Fibroblast of pulmonary artery (primary cell): Measurements from ENCODE around the gene GPR25.
A peak's percentile ranks its signal among the peaks of the same experiment; 100 is the strongest.

Experiments used
- DNase-seq: peaks from one replicate; pipeline ENCODE4 v3.0.0-alpha.2; 2010; ENCODE audit warnings: low read depth
- H3K4me3 ChIP-seq: replicated peaks from 2 replicates; pipeline ENCODE4 v1.5.1; 2011; ENCODE audit warnings: low read depth, mild to moderate bottlenecking, control low read depth, low read length, moderate library complexity
- TF ChIP-seq, protein P1 (sequence below): IDR thresholded peaks from 2 replicates; pipeline ENCODE4 v1.5.1; 2011; ENCODE audit warnings: mild to moderate bottlenecking, control low read depth, low read length, inconsistent platforms; ENCODE audit errors: missing control alignments

Gene GPR25

DNA sequence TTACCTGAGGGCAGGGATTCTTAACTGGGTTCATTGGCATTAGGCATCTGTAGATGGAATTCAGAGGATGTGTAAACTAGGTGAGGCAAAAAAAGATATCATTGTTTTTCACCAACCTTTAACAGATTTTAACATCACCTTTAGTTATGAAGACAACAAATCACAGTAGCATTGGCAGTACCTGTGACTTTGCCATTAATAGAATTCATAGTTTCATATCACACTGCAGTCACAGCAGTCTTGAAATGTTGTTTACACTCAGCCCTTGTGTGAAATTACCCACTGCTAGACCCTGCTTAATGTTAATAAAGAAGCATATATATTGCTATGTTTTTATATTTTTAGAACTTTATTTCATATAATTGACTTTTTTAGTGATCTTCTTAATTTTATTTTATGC lies 20.2 kb downstream of the GPR25 start:
- no peak for DNase-seq
- H3K4me3 ChIP-seq: no peak overlapping the region
- TF ChIP-seq, protein P1, sequence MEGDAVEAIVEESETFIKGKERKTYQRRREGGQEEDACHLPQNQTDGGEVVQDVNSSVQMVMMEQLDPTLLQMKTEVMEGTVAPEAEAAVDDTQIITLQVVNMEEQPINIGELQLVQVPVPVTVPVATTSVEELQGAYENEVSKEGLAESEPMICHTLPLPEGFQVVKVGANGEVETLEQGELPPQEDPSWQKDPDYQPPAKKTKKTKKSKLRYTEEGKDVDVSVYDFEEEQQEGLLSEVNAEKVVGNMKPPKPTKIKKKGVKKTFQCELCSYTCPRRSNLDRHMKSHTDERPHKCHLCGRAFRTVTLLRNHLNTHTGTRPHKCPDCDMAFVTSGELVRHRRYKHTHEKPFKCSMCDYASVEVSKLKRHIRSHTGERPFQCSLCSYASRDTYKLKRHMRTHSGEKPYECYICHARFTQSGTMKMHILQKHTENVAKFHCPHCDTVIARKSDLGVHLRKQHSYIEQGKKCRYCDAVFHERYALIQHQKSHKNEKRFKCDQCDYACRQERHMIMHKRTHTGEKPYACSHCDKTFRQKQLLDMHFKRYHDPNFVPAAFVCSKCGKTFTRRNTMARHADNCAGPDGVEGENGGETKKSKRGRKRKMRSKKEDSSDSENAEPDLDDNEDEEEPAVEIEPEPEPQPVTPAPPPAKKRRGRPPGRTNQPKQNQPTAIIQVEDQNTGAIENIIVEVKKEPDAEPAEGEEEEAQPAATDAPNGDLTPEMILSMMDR: no peak

DNA sequence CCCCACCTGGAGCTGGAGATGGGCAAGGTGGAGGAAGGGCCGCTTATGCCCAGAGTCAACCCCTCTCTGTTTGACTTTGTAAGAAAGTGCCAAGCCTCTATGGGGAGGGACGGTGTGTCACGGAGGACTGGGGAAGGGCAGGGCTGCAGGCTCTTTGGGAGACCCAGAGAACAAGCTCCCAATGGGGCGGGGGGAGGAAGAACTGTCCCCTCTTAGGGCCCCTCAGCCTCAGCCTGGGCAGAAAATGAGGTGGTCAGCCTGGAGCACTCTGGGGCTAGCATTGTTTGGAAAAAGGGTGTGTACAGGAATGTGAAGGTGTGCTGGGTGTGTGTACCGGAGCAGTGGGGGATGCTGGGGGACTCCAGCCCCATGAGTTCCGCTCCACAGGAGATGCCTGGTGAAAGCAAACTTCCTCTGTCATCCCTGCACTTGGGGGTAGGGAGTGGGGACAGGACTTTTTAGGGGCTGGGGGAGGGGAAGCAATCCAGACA lies 20.7 kb downstream of the GPR25 start:
- no peak overlapping the region for H3K4me3 ChIP-seq

DNA sequence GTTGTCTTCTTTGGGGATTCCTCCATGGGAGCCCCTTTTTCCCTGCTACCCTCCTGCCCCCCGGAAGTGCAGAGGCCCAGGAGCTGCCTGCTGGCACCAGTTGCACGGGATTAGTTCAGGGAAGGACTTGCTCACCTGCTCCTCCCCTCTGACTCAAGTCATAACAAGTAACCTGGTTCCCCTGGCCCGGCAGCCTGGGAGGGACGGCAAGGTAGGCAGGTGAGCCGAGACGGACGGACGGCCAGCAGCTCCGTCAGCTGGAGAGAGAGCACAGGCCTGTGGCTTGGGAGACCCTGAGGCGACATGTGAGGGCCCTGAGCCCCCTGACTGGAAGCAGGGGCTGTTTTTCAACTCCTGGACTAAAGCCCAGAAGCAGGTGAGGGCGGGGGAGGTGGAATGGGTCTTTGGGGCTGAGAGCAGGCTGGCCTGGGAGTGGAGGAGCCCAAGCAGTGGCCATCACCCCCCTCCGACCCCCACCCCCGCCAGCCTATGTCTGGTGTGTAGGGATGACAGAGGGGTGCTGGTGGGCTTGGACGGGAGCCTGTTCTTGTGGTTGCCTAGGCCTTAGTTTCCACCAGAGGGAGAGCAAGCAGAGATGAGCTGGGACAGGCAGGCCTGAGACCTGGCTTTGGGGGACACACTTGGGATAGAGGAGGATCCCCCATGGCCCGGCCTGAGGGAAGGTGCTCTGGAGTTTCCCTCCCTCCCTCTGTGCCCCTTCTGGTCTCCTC lies 22.1 kb downstream of the GPR25 start, which contains the start of gene INAVA:
INAVA (plus strand) TSS at position 189 of the 731 bp plus-strand sequence. CDS start 3,501 bp downstream, outside the sequence.
- H3K4me3 ChIP-seq: no peak within 1 kb of the TSS
- TF ChIP-seq, protein P1: no peak
- DNase-seq: no peak

More for the DNA sequence above, 20.7 kb downstream of the GPR25 start:
- TF ChIP-seq, protein P1: no peak
- DNase-seq: no peak

DNA sequence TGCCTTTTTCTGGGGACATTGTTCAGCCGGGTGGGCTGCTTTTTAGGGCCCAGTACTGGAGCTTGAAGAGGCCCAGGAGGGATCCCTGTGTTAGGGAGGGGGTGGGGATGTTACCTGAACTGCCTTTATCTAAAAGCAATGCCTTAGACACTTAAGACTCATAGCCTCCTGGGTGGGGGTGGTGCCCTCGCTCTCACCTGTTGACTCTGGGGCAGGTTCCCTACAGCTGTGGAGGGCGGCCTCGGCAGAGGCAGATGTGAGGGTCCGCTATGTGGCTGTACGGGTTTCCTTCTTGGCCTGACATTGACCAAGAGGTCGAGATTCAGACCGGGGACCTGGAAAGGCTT lies 22.6 kb downstream of the GPR25 start:
- no peak for DNase-seq
- TF ChIP-seq, protein P1: no peak
- H3K4me3 ChIP-seq: no peak overlapping the region

DNA sequence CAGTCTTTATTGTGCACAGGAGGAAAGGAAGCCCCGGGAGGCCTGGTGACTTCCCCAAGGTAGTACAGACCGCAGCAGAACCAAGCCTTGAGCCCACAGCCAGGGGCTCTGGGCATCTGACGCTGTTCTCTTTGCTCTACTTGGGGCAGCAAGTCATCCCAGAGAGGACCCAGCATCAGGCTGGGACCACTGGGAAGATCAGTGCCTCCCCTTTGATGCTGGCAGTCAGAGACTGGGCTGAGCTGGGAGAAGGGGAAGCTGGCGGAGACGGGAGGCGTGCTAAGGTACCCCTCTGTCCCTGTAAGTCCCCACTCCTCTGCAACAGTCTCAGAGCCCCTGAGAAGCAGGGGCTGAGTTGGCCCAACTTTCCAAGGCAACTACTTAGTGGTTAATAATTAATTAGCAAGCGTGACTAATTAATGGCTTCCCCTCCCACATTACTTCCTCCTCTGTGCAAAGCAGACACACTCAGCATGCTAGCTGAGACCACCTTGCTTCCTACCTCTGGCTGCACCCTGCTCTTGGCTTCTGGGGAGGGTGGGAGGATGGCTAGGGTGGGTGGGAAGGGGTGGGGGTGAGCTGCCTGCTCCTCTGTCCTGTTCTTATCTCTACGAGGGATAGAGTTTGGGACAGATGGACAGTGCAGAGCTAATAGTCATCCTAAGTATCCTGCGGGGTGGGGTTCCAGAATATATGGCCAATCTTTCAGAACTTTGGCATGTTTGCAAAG lies 23.2 kb downstream of the GPR25 start:
- TF ChIP-seq, protein P1: no peak
- H3K4me3 ChIP-seq: no peak overlapping the region
- no peak for DNase-seq

DNA sequence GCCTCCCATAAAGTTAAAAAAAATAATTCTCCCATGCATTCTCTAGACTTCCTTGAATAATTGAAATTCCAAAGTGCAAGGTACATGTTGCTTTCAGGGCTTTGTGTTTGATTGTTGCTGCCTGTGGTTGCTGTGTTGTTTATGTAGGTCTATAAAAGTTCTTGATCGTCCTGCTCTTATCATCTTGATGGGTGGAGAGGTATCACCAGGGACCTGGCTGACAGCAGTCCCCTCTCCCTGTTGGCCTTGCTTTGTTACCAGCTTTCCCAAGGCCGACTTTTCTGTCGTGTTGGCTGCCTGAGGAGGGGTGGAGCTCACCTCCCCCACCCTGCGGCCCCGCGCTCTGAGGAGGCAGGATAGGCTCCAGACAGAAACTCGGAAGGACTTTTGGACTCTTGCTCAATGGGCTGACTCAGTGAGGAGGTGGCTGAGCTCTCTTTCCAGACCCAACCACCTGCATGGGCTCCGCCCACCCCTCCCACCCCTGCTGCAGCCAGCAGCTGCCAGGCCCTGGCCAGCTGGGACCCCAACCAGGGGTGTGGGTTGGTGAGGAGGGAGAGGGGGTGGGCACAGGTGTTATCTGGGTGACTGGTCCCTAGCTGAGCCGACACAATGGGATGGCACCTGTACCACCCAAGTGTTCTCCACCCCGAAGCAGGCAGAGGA lies 23.9 kb downstream of the GPR25 start:
- no peak overlapping the region for H3K4me3 ChIP-seq
- TF ChIP-seq, protein P1: no peak
- DNase-seq: peak; percentile 28
